GM23338 (cell line): ENCODE results near the gene NT5DC3. TPM values are rescaled to one million over a fixed set of nuclear protein-coding genes. Genes with fewer than 3 reads are reported as not detected.

ENCODE experiments used
- polyA plus RNA-seq: library from polyadenylated mRNA; unstranded; fragments of >200 nt; fragmentation: Nextera tagmentation; extraction: Ambion mirVana; gene quantifications from 2 replicates; pipeline ENCODE4 v1.2.1, GENCODE V29; 2016
- total RNA-seq: library from RNA; depleted of rRNA; stranded (reverse); fragments of >200 nt; shearing (Covaris generic); gene quantifications from 2 replicates; pipeline ENCODE4 v1.2.3, GENCODE V29; 2014; rRNA removed

NT5DC3 gene
- total and polyA plus RNA-seq, 2 experiments from 2014 or later, result 2.2 to 12.5 TPM

Other genes starting within 250 kb of the NT5DC3 start
- 578 and 605 TPM in 2 replicates for gene HSP90B1, start 89.2 kb upstream of the NT5DC3 start, total RNA-seq
- 1,253 and 1,312 TPM in 2 replicates for gene HSP90B1, start 89.2 kb upstream of the NT5DC3 start, polyA plus RNA-seq
- gene TDG, start 124.6 kb upstream of the NT5DC3 start, total RNA-seq, result 57.0 and 58.3 TPM in 2 replicates
- 63.2 and 66.2 TPM in 2 replicates for gene TDG, start 124.6 kb upstream of the NT5DC3 start, polyA plus RNA-seq
- 3.2 and 8.5 TPM in 2 replicates for gene GLT8D2, start 209.0 kb upstream of the NT5DC3 start, total RNA-seq
- 3.2 and 4.2 TPM in 2 replicates for gene GLT8D2, start 209.0 kb upstream of the NT5DC3 start, polyA plus RNA-seq
- gene HCFC2, start 223.3 kb upstream of the NT5DC3 start, total RNA-seq, result 0.54 and 1.9 TPM in 2 replicates
- 1.1 and 2.5 TPM in 2 replicates for gene HCFC2, start 223.3 kb upstream of the NT5DC3 start, polyA plus RNA-seq